Fibroblast of skin of left biceps (primary cell): ENCODE results near the gene MBNL1.
"Not testable (repeated sequence)": the region's sequence is repeated elsewhere in the genome, so short reads cannot be mapped to it uniquely, and the experiment has no call there.

Source experiments
- DNase-seq, 2 experiments: peaks; one replicate each; pipeline ENCODE4 v3.0.0-alpha.2; 2013; ENCODE audit warnings: low read depth in 2 of 2

The MBNL1 gene

DNA sequence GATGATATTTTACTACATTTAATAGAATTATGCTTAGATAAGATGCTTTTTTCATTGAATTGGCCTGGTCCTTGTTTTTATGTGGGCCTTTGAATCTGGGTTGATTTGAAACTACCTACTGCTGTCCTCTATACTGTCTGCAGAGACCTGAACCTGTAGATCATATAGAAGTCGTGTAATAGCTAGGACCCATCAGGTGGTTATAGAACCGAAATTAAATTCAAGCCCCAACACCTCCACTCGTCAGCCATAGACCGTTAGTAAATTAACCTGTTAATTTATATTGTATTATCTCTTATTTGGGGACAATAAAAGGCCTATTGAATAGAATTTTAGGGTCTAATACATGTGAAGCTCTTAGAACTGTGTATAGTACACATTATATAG, 108.4 kb downstream of the MBNL1 start:
- DNase-seq, result no peak

DNA sequence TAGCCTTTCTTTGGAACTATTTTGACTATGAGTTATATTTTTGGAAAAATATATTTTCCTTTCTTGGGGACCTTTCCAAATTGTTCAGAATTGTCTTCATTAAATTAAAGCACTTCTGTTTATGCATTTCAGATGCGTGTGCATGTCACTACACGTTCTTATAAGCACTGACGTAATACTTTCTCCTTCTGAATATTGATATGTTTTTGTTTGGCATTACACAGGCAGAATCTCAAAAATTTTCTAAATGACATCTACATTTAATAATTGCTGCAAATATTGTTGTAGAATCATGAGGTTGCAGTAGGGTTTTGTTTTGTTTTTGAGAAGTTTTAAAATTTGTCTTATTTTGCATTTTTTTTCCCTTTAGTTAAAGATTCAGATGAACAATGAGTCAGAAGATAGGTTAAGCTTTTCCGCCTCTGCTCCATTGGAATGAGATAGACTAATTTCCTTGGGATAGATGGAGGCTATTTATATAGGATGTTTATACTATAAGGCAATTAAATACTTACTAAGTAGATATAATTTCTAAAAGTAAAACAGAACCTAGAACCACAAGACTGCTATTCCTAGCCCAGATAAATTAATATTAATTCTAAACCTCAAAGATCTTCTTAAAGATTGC, 110.8 kb downstream of the MBNL1 start:
- DNase-seq, result no peak

DNA sequence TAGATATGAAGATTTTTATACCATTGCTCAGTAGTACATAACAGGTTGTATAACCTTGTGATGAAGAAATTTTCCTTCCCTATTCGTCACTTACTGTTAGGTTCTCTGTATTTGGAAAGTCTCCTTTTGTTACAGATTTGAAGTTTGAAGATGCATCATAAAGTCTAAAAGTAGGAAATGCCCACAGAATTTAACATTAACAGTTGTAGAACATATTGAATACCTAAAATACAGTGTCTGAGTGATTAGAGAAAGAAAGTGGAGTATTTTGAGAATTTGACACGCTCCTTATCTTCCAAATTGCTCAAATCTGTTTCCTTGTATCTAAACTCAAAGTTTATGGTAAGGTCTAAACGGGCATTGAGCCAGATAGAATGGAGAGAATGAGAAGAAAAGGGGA, 111.3 kb downstream of the MBNL1 start:
- DNase-seq, result no peak

DNA sequence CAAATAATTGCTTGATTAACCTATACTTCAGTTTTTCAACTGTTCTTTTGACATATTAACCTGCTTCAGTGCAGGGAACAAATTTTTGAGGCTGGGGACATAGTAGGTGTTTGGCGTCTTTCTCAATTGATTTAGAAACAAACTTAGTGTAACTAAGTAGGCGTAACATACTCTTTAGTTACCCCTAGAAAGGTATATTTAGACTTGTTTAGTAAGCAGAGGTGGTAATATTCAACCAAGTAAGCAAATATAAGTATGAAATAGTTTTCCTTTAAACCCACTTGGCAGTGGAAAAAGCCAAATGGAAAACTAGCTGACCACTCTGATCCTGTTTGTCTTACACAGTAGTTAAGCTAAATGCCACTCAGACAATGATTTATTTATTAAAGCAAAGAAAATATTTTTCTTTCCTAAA, 113.2 kb downstream of the MBNL1 start:
- no peak for DNase-seq

DNA sequence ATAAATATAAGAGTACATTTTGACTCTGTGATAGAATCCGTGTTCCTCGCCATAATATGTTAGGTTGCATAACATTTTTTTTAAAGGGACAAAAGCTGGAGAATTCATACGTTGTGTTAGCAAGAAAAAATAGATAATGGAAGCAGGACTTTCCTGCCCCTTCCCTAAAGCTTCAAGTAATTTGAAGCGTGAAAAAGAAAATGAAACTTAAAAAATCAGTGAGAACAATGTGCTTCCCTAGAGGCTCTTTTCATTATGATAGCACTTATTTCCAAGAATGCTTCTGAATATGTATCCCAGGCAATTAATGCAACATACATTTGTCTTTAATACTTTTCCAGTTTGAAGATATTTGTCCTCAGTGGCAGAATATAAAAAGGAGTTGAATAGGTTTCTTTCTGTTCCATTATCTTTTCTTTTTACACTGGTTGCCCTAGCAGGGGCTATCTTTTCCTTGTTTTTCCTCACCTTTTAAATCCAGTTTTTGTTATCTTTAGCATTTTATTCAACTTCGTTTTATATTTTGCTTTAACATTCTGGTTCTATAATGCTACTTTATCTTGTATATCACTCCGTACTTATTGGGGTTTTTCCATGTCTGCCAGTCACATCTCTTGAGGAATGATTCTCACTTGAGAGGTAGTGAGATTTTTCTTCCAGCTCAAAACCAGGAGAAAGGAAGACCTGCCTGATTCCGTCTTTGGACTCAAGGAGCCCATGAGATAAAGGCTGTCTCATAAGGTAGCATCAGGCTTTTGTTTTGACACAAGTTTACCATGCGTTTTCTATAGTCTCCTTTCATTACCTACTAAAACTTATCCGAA, 113.8 kb downstream of the MBNL1 start:
- no peak for DNase-seq

DNA sequence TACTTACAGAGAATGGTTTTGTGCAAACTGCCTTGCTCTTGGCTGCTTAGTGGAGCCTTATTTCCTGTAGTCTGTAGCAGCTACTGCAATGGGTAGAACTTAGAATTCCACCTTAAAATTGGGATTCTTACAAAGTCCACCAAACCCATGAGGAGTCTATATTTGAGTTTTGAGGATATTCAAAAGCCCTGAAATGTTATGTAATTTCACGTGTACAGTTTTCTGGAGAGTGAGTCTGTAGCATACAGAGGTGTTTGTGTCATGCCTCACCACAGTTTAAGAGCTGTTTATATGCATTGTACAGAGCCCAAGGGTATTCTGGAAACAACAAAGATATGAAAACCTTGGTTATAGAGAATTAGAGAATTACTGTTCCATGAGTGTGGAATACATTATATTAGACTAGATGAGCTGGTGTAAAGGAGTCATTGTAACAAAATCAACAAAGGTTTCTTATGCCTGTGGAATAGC, 114.4 kb downstream of the MBNL1 start:
- no peak for DNase-seq

DNA sequence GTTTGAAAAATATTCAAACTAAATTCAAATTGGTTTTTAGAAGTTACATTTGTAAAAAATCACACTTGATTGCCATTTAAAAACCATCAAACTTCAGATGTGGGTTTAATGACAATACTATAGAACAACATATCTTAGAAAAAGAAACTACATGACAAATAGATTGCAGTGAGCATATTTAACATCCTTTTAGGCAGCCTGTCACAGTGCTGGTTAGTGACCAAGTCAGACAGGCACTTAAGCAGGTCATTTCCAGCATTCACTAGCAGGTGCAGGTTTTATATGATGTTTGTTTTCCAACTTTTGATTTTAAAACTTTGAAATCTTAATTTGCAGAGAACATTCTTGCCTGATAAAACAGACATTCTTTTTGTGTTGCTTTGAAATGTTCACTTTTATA, 115.7 kb downstream of the MBNL1 start:
- no peak for DNase-seq

DNA sequence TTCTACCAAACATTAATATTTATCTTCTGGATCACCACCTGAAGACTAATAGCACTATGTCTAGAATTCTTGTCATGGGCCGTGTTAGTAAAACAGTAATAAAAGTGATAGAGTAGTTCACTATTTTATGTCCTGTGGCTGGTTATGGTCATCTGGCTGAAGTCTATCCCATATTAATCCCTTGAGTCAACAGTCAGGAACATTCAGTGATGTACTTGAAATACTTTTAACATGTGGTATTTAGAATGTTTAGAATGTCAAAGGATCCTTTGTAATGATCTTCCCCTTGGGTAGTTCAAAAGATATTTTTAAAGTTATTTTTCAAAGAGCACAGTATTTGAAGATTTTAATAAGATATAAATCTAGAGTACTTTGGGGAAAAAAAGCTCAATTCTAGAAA, 117.0 kb downstream of the MBNL1 start:
- no peak for DNase-seq

DNA sequence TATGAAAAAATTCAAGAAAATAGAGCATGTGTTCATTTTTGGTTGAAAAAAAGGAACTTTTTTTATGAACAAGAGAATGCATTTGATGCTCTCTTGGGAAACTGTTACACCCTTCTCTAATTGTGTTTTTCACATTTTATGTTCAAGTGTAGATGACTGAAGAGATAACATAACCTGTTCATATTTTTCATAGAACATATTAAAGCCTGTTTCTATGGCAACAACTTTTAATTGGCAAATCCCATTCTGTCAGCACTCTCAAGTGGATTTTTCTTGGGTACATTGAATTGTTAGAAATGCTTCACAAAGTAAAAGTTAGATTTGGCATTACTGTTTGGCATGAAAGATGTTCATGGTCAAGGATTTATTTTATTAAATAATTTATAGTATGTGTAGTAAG, 117.5 kb downstream of the MBNL1 start:
- no peak for DNase-seq

DNA sequence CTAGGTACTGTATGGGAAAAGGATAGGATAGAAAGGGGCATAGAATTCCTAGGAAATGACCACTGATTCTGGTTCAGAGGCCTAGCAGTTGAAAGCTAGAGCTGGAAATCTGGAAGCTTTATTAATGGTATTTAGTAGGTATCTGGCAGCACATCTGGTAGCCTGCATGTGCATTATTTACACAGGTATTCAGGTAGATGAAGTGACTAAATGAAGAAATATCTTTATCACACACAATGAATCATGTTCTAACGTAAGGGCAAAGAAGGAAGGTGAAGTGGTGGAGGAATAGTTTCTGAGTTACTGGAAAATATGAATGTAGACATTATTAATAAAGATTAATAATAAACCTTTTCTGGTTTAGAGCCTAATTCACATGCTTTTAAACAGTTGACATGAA, 119.9 kb downstream of the MBNL1 start:
- DNase-seq, result no peak

DNA sequence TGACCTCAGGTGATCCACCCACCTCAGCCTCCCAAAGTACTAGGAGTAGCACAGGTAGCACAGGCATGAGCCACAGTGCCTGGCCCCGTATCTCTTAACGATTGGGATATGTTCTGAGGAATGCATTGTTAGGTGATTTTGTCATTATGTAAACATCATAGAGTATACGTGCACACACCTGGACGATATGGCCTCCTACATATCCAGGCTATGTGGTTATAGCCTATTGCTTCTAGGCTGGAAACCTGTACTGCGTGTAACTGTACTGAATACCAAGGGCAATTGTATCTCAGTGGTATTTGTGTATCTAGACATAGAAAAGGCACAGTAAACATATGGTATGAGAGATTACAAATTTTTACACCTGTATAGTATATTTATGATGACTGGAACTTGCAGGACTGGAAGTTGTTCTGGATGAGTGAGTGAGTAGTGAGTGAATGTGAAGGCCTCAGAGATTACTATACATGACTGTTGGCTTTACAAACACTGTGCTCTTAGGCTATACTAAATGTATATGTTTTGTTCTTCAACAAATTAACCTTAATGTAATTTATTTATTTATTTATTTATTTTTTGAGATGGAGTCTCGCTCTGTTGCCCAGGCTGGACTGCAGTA, 120.7 kb downstream of the MBNL1 start:
- no peak for DNase-seq

DNA sequence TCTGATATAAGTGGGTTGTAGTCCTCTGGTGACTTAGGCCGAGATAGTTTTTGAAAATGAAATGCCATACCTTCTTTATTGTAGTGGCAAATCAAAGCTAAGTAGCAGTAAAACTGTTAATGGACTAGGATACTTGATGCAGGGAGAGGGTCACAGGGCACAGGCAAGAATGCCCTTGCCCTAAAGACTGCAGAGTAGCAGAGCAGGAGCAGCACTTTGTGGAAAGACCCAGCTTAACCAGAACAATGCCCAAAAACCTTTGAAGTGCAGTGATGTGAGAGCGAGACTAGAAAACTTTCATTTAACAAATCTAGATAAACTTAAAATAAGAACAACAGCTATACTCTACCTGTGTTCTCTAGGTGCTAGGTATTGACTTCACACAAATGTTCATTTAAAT, 121.9 kb downstream of the MBNL1 start:
- DNase-seq, result no peak

DNA sequence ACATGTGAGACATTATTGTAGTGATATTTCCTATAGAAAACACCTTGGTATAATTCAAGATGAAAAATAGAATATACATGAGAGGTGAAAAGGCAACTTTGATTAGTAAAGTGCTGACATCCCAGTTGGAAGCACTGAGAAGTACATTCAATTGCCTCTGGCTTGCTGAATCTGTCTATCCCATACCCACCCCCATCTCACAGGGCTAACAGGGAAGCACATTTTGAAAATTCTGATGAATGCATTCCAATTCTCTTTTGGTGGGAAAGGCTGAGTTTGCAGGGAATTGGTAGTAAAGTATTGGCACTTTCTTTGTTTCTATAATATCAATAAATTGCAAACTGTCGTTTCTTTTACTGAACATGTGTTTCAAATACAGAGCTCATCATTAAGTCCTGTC, 122.9 kb downstream of the MBNL1 start:
- no peak for DNase-seq

DNA sequence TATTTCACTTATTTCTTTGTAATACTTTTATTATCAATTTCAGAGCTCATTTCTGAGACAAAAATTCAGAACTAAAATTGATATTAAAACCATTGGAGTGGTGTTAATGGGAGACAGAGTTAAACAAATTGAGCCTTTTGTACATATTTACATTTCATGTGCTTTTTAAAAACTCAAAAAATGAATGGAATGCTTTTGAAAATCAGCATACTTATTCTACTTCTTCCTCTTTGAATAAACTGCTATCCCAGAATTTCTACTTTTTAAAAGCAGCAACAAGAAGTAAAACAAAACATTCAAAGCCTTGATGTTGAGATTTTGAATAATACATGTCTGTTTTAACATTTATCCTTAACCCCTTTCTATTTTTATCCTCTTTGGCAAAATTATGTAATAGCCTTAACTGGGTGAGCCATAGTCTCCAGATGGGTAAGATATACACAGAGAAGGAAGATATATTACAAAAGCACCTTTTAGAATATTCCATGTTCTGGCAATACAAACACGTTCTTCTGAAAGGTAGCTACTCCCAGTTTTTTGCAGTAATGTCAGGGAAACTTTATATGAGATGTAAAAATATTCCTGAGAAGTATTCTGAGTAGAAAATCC, 123.6 kb downstream of the MBNL1 start:
- DNase-seq, result no peak

DNA sequence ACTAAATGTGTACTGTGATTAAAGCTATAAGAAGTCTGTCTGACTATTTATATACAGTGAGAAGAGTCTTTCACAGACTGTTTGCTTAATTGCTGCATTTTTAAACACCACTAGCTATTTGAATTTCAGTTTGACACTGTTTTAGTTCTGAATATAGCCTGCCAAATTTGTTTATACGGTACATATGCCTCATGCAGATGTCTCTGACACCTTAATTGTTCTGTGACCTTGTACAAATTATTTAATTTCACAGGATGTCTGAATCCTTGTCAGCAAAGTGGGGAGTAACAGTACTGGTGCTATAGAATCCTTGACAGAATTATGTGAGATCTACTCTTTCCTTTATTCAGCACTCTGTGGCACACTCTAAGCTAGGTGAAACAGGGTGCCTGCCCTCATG, 125.5 kb downstream of the MBNL1 start:
- no peak for DNase-seq

DNA sequence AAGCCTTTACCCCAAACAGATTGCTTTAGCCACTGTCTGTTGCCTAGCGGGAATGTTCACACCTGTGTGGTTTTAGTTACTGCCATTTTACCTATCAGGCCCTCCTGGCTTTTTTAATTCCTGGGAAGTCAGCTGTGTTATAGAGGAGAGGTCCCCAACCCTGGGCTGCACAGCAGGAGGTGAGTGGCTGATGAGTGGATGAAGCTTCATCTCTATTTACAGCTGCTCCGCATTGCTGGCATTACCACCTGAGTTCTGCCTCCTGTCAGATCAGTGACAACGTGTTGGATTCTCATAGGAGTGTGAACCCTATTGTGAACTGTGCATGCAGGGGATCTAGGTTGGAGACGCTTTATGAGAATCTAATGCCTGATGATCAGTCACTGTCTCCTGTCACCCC, 127.0 kb downstream of the MBNL1 start:
- no peak for DNase-seq

DNA sequence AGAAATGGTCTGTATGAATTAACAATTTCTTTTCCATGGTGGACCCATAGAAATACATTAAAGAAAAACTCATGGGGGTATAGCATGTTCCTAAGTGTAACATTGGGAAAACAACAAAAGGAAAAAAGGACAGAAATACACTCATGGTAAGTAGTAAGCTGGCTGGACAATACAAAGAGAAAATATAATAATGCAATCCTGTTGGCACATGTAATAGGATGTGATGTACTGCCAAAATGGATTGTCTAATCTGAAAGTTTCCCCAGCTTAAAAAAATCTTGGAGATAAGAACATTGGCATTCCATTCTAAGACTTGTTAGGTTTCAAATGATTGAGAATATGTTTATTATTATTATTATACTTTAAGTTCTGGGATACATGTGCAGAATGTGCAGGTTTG, 128.1 kb downstream of the MBNL1 start:
- DNase-seq, result no peak

DNA sequence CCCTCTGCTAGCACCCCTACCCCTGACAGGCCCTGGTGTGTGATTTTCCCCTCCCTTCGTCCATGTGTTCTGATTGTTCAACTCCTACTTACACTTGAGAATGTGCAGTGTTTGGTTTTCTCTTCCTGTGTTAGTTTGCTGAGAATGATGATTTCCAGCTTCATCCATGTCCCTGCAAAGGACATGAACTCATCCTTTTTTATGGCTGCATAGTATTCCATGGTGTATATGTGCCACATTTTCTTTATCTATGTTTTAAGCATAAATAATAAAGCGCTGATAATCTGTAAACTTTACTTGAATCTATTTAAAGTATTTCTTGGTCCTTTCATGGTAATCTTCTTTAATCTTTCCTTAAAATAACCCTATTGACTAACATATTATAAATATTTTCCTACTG, 128.6 kb downstream of the MBNL1 start:
- DNase-seq, result not testable (repeated sequence)

DNA sequence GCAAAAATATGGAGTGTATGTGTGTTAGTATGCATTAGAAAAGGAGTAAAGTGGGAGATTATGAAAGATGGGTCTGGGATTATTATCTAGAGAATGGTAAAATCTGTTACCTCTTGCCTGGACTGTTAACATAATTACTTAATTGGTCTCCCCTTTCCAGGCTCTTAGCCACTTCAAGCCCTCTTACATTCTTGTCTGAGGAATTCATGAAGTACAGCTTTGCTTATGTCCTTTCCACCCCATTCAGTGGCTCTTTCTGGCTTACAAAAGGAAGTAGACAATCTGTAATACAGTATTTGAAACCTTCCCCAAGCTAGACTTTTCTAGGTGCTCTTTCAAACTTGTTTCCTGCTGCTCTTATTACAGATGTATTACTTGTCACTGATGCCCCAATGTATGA, 129.8 kb downstream of the MBNL1 start:
- no peak for DNase-seq

DNA sequence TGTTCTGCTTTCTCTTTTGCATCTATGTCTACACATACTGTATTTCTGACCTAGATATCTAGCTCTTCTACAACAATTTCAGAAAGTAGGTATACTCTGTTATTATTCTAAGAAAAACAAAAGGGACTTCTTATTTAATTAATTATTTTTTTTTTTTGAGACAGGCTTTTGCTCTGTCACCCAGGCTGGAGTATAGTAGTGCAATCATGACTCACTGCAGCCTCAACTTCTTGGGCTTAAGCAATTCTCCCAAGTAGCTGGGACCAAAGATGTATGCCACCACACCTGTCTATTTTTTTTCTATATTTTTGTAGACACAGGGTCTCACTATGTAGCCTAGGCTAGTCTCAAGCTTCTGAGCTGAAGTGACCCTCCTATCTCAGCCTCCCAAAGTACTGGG, 130.6 kb downstream of the MBNL1 start:
- no peak for DNase-seq

DNA sequence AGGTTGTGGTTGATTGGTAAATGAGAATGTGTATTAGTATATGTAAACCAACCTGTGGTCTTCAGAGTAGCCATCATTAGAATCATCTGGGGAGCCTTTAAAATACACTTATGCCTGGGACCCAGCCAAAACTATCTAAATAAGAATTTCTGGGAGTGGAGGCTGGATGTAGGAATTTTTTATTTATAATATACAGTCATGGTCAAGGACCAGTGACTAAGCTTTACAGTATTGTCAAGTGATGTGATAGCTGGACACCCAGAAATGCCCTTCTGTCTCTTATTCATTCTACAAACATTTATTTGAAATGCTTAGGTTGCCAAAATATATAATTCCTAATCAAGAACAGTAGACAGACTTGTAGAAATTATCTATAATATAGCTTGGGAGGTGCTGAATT, 132.2 kb downstream of the MBNL1 start:
- peak; percentile 74 to 80 for DNase-seq

DNA sequence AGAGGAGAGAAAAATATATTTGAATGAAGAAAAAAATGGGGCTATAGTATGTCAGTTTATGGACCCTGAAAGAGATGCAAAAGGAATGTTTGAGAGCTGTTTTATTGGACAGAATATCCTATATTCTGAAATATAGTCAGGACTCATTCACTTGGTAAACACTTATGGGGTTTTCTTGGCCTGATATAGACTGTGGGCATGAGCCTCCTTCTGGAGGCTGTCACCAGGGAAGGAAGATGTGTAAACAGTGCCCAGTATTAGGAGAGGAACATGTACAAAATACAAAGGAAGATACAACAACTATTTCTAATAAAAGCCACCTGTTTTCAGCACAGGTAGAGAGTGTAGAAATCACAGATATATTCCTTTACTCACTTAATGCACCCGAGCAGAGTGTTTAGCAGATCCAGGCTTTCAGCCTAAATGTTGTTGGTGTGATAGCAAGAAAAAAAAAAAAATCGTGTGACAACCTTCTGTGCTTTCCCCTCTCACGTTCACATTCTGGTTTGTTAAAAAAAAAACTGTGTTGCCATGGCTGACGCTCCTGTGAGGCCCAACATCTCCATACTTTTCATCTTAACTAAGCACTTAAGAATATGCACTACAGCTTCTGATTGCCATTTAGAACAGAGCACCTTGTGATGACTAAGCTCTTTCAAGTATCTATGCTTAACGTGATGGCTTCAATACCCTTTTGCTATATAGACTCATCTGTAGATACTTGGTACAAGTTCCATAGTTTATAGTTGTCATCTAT, 134.1 kb downstream of the MBNL1 start:
- no peak for DNase-seq
